COR-L47 (cell line): ENCODE data around the gene CSNK1A1.
"Not testable (repeated sequence)": the region's sequence is repeated elsewhere in the genome, so short reads cannot be mapped to it uniquely, and the experiment has no call there.

Experiments
- DNase-seq: peaks from one replicate; lab custom pipeline; 2025; lab: John Stamatoyannopoulos, UW

Gene CSNK1A1

DNA sequence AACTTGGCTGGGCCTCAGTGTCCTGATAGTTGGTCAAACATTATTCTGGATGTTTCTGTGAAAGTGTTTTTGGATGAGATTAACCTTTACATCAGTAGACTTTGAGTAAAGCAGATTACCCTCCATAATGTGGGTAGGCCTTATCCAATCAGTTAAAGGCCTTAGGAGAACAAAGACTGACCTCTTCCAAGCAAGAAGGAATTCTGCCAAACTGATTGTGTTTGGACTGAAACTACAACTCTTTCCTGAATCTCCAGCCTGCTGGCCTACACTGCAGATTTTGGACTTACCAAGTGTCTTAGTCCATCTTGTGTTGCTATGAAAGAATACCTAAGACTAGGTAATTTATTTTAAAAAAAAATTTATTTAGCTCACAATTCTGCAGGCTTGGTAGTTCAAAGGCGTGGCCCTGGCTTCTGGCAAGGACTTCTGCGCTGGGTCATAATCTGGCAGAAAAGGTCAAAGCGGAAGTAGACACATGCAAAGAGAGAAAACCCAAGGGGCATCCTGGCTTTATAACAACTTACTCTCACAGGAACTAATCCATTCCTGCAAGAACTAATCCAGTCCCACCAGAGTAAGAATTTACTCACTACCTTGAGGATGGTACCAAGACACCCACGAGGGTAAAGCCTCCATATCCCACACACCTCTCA, 21.5 kb upstream of the CSNK1A1 start:
- DNase-seq: no peak

DNA sequence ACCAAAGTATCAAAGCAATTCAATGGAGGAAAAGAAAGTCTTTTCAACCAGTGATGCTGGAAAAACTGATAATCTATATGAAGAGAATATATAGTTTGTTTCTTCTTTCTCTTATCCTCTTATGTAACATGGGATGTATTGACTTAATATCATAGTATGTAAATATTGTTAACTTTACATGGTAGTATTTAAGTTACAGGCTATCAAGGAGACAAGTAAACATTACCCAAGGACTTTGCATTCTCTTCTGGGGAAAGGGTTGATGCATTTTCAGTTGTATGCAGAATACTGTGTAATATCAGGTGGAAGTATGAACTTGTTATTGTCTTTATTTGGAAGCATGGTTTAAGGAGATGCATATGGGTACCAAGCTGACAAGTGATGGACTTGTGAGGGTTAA, 20.9 kb upstream of the CSNK1A1 start:
- no peak for DNase-seq

DNA sequence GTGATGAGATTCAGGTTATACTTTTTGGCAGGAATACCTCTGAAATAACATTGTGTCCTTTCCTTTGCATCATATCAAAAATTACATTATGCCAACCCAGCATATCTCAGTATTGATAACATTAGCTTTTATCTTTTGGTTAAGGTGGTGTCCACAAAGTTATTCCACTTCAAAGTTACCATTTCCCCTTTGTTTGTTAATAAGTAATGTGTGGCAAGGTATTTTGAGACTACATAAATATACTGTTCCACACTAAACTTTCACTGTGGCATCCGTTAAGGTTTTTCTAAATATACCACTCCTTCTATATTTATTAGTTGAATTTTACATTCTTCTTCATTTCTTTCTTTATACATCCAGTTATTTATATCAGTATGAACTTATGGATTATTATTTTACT, 16.0 kb upstream of the CSNK1A1 start:
- DNase-seq: no peak

DNA sequence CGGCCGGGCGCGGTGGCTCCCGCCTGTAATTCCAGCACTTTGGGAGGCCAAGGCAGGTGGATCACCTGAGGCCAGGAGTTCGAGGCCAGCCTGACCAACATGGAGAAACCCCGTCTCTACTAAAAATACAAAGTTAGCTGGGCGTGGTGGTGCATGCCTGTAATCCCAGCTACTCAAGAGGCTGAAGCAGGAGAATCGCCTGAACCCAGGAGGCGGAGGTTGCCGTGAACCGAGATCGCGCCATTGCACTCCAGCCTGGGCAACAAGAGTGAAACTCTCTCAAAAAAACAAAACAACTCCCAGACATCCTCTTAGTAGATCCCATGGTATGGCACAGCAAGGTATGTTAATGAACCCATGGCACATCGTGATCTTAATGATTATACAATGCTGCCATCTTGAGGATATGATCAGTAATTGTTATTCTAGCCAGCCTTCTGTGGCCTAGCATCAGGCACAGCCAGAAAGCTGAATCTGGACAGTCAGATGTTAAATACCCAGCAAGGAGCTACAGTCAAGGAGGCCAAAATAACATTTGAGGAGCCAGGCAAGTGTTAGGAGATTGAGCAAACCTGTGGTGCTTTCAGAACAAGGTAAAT, 13.4 kb upstream of the CSNK1A1 start:
- DNase-seq: peak; percentile 70

DNA sequence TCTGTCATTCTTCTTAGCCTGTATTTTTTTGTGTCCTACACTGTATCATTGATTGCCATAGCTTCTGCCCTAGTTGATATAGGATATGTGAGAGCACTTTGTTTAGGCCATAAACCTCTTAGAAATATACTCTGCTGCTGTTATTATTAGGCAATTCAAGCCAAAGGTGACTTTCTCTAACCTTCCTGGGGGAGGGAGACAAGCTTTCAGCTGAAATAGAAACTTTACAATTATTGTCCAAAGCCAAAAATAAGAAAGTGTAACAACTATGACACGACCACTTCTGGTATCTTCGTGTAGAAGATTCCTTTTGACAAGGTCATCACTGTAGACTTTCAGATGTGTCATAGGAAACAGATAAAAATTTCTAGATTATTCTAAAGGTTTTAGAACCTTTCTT, 12.2 kb upstream of the CSNK1A1 start:
- DNase-seq: no peak

DNA sequence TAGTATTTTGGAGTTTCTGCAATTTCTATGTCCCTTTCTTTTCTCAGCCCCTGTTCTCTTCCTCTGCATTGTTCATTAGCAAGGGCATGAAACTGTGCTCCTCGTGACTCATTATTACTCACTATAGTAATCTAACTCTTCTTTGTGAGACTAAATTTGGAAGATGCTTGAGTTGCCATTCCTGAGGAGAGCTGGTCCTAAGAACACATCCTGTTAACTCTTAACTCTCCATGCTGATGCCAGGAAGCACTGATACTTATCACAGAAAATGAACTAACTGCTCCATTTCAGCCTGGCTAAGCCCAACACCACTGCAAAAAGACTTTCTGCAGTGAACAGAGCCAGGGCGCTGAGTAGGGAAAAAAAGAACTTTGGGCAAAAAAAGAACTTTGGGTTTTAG, 10.6 kb upstream of the CSNK1A1 start:
- DNase-seq: no peak

DNA sequence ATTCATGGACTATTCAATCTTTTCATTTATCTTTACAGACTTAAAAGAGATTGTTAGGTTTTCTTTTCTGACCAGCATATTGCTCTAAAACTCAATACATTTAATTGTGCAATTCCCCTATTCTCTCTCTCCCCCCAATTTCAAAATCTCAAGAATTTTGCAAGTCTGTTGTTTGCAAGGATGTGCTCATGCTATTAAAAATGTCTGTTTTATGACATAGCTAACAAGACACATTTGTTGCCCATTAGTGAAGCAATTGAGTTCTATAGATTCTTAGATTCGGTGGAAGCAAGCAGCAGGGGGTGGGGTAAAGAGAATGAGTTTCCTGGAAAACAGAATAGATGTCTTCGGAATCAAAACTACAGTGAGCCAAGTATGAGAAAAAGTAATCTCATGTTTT, 8.5 kb upstream of the CSNK1A1 start:
- no peak for DNase-seq

DNA sequence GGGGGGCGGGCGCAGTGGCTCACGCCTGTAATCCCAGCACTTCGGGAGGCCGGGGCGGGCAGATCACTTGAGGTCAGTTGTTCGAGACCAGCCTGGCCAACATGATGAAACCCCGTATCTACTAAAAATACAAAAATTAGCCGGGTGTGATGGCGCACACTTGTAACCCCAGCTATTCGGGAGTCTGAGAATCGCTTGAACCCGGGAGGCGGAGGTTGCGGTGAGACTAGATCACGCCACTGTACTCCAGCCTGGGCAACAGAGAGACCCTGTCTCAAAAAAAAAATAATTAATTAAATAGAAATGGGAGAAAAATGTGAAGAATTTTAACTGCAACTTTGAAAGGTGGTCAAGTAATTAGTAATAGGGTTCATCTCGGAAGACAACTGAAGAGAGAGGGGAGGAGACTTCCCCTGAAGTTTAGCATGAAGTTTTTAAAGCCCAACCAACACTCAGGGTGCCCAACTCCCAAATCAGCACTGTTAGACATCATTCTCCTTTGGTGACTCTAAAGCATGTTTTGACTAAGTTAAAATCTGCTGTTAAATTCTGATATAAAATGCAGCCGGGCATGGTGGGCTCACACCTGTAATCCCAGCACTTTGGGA, 1.4 kb upstream of the CSNK1A1 start:
- no peak for DNase-seq

DNA sequence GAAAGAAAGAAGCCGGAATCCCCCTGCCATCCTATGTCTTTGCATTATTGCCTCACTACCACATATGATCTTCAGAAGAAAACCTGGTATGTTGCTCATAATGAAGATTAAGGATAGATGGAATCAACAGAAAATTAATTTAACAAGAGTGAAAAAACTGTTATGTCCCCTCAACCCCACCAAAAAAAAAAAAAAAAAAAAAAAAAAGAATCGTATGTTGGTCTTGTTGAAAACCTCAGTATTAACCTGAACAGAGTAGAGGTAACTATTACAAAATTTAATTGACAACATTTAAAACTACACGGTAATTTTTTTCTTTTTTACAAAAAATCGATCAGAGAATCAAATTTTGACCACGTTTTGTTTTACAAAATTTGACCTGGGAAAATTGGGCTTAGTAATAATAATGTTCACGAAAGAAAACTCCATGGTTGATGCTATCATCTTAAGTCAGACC, 827 bp upstream of the CSNK1A1 start:
- DNase-seq: no peak

DNA sequence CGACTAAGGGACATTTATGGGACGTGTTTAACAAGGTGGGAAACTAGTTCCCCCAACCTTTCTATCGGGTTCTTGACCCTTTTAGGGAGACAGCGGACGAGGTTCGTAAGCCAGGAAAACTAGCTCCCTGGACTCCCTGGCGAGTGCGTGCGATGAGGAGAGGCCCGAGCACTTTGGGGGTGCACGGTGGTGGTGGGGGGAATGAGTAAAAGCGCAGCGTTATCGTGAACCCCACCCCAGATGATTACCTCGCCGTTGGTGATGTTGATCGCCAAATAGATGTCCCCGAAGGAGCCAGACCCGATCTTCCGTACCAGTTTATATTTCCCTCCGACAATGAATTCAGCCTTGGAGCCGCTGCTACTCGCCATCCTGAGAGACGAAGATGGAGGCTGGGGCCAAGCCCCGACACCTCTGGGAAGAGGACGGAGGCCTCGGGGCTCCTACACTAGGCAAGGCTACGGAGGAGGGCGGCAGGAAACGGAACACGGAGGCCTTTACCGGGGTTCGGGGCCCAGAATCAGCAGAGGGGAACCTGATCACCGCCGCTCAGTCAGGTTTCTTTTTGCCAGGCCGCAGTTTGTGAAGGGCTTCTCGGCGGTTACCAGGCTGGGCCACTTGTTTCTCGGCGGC, 529 bp downstream of the CSNK1A1 start:
- DNase-seq: no peak

DNA sequence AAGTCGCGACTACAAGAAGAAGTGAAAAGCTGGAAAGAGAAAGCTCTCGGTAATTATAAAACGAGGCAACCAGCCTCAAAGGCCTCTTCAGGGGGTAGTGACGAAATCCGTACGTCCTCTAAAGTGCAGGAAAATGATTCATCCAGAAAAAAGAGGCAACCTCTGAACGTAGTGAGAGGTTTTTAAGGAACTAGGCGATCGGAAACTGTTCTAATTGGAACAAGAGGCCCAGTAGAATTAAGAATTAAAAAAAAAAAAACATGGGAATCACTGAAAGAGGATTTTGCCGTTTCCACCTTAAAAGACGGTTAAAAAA, 1.0 kb downstream of the CSNK1A1 start:
- no peak for DNase-seq

DNA sequence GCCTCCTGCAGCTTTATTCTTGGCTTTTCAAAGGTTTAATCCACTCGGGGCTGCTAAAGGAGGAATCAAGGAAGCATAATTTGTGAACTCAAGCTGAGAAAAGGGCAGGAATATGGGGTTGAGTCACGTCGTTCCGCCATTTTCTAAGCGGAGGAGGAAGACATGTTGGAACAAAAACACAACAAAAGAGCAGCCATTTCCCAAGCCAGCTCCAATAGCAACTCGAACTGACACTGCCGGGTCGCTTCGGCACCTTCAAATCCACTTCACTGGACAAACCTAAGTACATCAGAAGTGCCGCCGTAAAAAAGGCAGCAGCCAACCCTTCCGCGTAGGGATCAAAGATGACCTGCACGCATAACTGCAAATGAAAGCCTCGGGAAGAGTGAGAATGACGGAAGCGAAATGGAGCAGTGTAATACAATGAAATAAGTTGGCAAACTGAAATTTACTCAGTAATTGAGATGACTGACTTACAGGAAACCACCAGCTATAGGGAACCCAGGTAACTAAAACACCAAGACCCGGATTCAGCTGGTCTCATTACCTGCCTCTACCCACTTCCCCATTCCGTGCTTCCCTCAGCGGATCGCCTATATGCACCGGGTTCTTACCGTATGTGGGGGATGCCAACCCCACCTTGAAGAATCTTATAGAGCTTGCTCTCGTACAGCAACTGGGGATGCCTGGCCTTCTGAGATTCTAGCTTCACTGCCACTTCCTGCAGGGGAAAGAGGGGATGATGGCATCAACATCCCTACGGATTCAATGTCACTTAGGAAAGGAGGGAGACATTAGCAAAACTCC, 1.6 kb downstream of the CSNK1A1 start:
- DNase-seq: peak; percentile 45

DNA sequence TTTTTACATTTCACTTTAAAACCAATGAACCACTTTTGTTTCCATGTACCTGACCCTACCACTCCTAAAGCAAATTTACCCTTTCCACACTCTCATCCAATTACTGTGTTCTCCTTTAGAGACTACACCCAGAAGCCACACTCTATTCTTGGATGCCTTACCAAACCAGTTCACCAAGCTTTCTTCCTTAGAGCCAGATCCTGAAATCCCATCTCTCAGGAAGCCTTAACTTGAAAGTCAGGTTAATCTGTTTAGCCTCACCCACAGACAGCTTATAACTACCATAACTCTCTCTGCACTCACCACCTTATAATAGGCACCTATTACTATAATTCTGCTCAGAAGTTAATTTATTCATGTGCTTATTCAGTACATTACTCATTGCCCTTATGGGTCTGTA, 4.3 kb downstream of the CSNK1A1 start:
- DNase-seq: no peak

DNA sequence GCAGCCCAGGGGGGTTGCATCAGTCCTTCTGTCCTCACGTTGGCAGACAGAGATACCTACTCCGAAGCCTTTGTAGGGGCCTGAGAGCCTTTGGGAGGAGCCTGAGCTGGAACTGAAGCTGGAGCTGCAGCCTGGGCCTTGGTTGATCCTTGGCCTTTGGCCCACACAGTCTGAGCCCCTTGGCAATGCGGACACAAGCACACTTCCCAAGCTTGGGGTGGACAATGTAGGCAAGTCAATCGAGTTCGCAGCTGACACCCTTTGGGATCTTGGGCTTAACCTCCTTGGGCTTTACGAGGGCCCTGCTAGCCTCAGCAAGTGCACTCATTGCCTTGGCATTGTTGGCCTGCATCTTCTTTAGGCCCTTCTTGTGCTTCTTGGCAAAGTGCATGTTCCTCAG, 5.9 kb downstream of the CSNK1A1 start:
- no peak for DNase-seq

DNA sequence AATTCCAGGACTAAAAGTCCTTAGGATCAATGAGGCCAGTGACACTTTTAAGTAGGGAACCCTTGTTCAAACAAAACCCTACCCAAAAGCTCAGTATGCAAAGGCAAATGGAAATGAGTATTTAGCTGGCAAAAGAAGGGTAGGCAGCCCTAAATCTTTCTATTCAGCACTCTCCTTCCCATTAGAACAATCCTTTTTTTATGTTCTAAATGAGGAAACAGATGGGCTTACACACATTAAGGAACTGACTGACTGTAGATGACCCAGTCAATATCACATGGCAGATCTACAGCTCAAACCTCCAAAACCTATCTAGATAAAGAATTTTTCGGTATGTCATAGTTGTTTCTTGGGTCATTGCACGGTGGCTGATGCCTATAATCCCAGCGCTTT, 7.2 kb downstream of the CSNK1A1 start:
- no peak for DNase-seq

DNA sequence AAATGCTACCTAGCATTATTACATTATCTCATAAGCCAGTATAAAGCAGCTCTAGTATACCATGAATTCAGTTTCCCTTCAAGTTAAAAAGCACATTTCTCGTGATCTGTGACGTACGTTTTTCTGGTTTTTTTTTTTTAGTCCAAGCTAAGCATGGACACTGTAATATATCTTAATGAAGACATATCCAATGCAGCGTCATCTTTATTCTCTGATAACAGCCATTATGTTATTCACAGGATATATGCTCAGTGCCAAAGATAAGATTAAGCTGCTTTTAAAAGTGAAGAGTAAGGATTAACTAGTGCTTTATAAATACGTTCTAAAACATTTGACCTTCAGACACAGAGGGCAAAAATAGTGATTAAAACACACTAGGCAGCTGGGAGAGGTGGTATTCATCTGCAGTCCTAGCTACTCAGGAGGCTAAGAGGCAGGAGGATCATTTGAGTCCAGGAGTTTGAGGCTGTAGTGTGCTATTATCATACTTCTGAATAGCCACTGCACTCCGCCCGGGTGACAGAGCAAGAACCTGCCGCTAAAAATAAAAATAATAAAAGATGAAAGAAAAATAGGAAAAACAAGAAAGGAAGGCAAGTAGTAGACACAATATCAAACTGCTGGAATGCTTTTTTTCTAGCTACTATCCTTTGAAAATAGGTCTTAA, 7.7 kb downstream of the CSNK1A1 start:
- DNase-seq: no peak

DNA sequence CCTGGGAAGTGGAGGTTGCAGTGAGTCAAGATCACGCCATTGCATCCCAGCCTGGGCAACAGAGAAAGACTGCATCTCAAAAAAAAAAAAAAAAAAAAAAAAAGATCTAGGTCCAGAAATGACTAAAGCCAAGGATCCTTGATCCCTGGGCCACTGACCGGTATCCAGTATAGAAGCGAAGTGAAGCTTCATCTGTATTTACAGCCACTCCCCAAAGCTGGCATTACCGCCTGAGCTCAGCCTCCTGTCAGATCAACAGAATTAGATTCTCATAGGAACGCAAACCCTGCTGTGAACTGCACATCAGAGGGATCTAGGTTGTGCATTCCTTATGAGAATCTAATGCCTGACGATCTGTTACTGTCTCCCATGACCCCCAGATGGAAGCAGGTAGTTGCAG, 9.3 kb downstream of the CSNK1A1 start:
- no peak for DNase-seq

DNA sequence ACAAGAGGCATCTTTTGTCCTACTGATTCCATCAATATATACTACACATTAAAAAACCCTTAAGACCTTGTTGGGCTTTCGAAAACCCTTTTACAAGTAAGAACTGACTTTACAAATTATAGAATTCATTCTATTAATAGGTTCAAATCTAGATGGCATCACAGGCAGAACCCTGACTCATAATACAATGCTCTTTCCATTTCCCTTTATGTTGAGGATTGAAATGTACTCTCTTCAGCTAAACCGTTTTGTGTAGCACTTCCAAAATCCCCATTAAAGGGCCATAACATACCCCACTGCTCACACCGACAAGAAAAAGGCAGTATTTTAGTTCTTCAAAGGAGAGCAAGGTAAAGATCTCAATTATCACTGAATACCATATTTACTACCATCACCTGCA, 11.2 kb downstream of the CSNK1A1 start:
- DNase-seq: no peak

DNA sequence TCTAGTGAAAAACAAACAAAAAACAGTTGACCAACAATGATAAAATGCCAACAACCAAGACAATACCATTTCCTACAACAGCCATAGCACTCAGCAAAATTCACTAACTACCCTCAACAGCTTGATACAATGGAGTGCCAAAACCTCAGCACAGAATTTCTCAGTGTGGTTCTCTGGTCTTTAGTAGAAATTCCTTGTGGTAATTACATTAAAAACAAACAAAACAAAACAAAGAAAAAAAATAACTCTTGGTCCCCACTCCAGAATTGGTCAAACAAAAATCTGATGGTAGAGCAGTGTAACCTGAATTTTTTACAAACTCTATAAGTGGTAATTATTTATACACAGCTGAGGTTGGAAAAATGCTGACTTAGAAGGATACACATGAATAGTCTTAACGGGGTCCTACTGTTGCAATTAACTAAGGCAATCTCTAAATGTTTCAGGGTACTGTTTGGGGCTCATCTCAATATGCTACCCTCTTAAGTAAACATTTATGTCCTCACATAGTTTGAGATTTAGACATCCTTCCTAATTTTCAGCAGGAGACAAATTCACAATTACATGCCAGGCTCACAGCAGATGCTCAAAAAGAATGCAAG, 13.8 kb downstream of the CSNK1A1 start:
- no peak for DNase-seq

DNA sequence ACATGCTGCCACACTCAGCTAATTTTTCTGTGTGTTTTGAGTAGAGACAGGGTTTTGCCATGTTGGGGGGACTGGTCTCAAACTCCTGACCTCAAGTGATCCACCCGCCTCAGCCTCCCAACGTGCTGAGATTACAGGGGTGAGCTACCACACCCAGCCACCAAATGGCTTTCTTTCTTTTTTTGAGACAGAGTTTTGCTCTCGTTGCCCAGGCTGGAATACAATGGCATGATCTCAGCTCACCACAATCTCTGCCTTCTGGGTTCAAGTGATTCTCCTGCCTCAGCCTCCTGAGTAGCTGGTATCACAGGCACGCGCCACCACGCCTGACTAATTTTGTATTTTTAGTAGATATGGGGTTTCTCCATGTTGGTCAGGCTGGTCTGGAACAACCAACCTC, 15.5 kb downstream of the CSNK1A1 start:
- DNase-seq: not testable (repeated sequence)

DNA sequence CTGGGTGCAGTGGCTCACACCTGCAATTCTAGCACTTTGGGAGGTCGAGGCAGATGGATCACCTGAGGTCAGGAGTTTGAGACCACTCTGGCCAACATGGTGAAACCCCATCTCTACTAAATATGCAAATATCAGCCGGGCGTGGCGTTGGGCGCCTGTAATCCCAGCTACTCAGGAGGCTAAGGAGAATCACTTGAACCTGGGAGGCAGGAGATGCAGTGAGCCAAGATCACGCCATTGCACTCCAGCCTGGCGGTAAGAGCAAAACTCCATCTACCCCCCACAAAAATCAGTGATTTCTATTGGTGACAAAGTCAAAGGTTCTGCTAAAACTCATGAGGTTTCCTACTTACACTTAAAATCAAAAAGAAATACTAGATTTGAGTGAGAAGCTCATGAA, 18.8 kb downstream of the CSNK1A1 start:
- no peak for DNase-seq

DNA sequence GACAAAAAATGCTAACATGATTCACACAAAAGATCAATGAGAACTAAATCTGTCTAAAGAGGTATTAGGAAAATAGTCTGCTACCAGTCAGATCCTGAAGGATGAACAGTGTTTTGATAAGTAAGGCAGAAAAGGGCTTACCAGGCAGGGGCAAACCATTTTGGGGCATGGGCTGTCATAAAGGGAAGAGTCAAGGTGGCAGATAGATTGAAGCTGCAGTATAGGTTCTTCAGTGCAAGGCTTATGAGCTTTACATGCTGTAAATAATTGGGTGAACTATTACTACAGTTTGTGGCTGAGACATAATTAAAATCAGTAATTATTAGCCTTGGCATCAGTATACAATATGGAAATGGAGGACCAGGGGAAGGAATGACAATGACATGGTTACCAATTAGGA, 21.8 kb downstream of the CSNK1A1 start:
- no peak for DNase-seq
